ENCODE measurements around the gene ANKRD33B.

ANKRD33B gene

DNA sequence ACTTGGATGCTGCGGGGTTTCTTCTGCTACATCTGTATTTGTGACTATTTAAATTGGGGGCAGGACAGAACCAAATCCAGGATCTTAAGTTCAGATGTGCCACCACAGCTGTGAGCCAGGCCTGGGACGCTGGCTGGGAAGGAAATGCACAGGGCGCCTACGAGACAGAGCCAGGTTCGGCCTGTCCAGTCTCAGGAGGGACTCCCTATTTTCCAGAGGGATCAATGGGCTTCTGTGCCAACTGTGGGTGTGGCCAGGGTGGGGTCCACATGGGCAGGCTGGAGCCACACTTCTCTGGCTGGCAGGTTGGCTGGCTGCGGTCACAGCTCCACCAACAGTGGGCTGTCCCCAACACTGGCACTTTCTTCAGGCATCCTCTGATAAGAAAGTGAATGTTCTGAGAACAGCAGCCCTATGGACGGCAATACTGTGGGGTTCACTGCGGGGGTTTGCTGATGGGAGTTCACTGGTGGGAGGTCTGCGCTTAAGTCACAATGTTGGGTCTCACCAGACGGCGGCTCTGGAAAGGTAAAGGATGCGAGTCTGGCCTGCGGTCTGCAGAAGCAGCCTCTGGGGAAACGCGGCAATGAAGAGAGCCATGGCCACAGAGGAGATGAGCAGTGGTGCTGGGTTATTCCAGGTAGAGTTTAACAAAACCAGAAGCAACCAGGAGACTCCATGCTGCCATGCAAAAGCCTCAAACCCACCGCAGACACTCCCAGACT, 119.1 kb downstream of the ANKRD33B start:
- no peak for DNase-seq

DNA sequence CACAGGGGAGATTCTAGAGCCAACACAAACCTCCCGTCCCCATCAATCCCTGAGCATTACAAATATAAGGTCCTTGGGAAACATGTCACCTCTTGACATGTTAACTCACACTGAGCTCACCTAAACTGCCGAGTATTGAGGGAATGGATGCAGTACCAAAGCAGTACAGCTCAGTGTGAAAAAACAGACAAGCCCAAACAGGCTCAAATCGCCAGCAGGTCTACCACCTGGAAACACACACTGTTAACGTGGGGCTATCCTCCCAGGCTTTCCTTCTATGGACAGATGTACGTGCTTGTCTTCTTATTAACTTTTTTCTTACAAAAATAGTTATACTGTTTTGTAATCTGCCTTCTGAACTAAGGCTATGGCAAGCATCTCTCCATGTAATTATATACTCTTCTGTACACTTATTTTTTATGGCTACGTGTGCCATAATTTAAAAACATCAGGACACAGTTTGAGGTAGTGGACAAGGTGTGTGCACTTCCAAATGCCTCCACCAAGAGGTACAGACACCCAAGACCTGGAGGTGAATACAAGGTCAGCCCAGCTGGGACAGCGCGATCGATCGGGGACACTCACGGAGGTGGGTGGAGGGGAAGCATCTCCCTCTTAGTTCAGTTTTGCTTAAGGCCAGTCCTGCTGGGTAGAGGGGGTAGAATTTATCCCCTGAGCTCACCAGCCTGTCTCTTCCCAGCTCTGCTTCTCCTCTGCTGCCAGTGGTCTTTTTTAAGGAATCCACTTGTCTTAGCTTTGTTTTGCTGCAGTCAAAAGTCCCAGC, 120.6 kb downstream of the ANKRD33B start:
- DNase-seq, result no peak

DNA sequence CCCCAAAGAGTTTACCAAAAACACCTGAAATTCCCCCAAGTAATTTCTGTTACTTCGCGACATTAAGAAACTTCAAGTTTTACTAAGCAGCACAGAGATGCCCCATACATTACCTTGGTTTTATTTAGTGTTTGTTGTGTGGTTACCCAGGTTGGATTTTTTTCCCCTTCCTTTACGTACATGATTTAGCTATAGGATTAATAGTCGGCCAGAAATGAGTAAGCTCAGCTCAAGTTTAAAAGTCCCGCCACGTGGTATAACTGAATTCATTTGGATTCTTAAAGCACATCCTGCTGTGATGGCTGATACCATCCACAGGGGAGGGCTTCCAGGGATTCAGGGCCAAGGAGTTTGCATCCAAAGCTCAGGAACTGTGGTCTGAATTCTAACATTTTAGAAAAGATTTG, 121.2 kb downstream of the ANKRD33B start:
- DNase-seq, result no peak

DNA sequence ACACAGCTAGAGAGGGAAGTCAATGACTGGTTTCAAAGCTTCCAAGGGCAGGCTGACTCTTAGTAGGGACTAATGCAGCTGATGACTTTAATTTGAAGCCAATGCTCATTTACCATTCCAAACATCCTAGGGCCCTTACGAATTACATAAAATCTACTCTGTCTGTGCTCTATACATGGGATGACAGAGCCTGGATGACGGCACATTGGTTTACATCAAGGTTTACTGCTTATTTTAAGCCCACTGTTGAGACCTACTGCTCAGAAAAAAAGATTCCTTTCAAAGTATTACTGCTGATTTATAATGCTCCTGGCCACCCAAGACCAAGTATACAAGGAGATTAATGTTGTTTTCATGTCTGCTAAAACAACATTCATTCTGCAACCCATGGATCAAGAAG, 123.0 kb downstream of the ANKRD33B start:
- no peak for DNase-seq

DNA sequence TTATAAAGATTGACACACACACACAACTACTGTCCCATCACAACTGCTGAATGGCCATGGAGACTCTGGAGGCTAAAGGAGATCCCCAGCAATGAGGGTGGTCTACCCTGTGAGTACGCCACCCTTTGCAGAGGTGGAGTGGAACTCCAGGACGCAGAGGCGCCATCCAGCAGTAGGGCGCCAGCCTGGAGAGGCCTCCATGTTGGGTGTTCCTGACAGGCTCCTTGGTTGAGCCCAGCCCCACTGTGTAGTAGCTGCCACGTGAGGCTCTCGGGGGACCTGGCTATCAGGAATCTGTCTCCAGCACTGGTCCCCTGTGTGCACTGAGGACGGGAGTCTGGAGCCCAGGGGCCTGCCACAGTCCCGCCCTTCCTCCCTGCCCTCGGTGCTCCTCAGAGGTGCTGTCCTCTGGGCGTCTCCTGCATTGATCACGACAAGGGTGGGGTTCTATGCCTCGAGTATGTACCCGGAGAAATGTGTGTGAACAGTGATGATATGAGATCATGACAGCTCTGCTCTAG, 124.8 kb downstream of the ANKRD33B start:
- no peak for DNase-seq

DNA sequence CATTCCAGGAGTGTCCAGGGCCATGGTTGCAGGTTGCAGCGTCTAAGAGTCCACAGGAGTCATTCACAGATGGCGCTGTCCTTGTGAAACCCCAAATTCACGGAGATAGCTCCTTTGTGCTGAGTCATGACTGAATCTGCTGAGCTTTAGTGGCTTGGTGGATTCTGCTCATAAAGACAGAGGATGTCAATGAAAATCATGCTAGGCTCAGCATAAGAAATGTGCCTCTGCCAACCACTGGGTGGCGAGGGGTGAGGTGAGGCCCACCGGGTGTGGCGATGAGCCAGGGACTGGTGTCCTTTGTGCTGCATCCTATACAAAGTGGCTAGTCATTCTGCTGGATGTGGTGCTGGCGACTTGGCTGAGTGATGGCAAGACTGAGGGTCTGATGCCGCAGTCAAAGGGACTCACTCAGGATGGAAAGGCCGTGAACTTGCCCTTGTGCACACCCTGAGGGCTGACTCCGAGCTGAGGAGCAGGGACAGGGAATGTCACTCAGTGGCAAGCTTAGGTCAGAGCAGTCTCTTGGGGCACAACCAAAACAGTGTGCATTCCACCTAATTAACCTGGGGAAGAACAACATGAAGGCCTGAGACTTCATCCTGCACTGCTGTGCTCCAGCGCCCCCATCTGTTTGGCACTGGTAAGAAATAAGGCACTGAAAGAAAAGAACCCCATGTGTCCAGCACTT, 125.7 kb downstream of the ANKRD33B start:
- no peak for DNase-seq

DNA sequence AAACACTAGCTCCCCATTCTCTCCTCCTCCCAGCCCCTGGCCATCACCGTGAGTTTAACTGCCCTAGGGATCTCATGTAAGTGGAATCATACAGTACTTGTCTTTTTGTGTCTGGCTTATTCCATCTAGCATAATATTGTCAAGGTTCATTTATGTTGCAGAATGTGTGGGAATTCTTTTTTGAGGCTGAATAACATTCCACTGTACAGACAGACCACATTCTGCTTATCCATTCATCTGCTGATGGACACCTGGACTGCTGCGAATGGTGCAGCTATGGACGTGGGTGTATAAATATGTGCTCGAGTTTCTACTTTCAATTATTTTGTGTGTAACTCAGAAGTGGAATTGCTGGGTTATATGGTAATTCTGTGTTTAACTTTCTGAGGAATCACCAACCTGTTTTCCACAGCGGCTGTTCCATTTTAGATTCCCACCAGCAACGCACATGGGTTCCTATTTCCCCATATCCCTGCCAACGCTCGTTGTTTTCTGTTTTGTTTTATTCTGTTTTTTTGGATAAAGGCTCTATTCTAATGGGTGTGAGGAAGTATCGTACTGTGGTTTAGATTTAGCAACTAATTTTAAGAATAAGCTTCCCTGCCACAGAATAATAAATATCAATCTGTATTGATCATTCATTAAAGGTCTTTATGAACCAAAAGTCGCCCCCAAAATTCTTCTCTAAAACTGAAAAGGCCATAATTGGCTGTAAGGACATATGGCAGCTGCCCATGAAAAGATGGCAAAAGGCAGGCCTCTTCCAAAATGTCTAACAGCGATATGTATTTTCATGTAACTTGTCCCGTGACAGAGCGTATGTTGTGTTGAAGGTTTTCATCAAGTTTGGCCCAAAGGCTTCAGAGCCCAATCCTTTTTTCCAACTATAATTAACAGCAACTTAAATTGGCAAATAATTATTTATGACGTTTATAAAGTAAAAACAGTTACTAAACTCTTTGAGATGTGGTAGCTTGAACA, 126.9 kb downstream of the ANKRD33B start:
- no peak for DNase-seq

DNA sequence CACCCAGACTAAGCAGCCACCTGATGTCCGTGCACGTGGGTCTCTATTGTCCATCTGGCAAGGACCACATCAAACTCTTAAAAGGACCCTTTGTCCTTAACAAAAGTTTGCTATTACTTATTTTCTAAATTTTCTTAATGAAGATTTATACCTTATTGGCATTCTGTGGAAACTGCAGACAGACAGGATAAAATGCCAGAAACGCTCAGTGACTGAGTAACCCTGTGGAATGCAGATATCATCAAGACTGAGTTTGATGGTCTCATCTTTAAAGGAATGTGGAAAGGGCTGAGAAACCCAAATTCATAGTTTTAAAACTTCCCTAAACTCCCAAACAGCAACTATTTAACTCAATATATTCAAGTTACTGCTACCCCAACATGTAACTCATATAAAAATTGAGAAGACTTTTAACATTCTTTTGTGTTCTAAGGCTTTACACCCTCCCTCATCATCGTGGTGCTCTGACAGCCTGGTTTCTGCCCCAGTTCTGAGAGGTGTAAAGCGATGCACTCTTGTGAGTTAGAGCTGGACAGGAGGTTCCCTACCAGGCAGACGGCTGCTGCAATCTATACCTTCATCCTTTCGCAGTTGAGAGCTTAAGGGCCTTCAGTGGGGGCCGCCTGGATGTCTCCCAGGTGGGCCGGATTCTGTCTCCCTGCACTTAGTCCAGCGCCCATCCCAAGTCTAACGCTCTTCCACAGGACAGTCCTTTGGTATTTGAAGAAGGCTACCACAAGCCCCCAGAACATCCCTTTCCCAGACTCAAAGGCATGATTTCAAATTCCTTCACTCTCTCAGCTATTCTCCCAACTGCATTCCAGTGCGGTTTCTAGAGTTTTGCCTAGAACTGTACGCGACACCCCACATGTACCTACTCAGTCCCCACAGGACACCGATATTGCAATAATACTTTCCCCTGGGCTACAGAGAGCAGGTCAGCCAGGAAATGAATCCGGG, 128.2 kb downstream of the ANKRD33B start:
- DNase-seq, result no peak

DNA sequence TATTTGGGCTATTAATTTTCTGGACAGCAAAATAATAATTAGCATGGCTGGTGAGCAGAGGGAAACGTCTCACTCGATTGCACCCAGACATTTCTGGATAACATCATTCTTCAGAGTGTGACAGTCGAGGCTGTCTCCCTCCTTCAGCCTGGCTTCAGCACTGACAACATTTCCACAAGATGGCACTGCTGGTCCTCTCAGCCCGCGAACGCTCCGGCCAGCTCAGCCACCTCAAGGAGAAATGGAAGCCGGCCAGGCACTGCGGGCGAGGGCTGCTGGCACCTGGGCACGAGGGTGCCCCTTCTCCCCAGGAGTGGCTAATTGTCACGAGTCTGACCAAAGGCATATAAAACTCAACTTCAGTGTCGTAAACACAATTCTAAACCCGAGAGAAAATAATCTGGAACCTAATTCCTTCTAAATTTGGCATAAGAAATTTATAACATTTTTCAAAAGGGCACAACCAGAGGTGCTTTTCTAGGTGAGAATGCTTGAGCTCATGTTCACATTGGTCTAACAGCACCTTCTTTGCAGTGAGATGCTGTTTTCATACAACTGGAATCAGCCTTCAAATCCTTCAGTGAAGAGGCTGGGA, 131.3 kb downstream of the ANKRD33B start:
- peak; percentile 28 for DNase-seq

DNA sequence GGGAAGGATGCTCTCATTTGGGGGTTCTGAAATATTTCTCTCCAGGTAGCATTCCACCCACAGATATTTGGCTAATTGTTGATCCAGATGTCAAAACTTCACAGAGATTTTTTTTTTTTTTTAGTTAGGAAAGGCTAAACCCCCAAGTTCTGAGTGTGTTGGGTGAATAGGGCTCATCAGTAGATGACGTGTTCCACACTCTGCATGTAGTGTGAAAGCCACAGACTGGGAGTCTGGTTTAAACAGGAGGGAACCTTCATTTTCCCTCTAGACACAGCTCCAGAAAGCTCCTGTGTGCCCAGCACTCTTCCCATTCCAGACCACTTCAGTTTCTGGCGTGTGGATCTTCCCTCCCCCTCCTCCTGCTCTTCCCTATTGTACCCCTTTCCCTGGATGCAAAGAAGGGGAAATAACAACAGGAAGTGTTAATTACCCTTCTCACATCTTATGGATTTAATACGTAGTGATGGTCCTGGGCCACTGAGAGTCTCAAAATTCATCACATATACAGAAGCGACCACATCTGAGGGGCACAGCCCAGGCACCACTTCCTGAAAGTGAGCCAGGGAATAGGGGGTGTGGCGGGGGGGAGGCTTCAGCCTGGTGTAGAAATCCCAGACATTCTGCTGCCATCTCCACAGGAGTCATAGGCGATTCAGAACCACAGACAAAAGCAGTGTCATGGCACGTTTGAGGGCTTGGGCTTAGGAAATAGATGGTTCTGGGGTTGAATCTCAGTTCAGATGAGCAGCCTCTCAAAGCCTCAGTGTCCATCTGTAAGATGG, 132.1 kb downstream of the ANKRD33B start:
- DNase-seq, result no peak

DNA sequence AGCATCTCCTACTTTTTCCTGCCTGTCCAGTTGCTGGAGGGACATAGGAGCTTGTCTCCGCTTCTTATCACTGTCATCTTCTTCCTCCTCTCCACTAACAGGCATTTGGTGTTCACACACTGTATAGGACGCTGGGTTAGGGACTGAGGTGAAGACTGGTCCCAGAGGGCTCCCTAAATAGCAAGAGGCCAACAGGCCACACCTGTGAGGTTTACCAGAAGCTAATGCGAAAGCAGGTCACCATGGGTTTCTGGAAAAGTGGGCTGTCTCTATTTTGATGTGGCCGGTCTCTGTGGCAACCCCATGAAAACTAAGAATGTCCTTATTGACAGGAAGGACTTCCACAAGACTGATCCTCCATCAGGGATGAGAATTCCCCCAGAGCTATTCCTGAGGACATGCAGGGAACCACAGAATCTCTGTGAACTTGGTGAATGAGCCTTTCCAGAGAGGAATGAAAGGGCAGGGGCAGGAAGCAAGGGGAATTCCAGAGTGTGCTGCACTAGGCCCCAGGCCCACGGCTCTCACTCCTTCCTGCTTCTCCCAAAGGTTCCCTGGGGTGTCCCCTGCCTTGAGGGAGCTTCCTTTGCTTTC, 135.5 kb downstream of the ANKRD33B start:
- no peak for DNase-seq

DNA sequence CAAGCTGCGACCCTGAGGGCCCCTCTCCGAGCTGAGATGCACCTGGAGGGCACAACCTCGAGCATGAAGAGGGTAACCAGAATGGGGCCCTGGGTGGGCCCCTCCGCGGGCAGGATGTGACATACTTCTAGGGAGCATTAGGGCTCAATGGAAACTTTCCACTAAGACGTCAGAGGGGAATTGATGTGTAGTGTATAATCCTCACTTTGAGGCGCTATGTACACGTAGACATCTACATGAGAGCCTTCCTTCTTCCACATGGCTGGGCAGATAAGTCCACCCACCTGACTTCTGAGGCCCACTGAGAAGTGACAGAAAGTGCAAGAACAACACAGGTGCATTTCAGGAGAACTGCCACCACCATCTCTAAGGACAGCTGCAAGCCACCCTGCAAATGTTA, 136.1 kb downstream of the ANKRD33B start:
- no peak for DNase-seq

DNA sequence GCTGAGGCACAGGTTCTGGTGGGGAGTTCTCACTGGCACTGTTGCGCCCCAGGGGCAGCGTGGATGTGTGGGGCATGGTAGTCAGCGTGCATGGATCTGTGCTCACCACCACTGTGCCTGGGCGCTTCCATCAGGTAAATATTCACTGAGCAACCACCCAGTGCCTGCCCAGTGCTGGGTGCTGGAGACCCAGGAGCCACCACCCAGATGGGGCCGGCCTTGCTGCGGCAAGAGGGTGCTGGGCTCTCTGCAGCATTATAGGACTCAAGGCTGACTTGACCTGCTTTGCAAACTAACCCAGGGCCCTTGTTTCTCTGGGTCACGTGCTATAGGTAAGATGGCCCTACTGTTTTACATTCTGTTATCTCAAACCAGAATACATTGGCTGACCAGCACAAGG, 136.6 kb downstream of the ANKRD33B start:
- no peak for DNase-seq

DNA sequence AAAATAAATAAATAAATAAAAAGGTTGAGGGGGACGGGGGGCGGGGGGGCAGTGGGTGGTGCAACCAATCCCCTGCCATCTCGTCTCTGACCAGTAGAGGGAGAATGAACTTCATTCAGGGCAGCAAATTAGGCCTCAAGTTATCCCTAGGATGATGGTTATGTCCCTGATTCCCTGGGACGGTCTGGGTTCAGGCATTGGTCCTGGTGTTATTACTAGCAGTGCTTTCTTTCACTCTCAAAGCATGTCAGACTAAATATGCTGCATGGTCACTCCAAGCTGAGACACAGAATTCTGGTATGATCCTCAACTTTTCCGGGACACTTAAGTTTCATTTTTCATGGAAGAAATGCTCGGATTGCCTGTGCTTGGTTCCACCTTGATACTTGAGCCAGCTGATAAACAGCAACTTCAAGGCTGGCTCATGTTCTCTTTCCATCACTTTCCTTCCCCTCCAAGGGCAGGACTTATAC, 137.7 kb downstream of the ANKRD33B start:
- no peak for DNase-seq

DNA sequence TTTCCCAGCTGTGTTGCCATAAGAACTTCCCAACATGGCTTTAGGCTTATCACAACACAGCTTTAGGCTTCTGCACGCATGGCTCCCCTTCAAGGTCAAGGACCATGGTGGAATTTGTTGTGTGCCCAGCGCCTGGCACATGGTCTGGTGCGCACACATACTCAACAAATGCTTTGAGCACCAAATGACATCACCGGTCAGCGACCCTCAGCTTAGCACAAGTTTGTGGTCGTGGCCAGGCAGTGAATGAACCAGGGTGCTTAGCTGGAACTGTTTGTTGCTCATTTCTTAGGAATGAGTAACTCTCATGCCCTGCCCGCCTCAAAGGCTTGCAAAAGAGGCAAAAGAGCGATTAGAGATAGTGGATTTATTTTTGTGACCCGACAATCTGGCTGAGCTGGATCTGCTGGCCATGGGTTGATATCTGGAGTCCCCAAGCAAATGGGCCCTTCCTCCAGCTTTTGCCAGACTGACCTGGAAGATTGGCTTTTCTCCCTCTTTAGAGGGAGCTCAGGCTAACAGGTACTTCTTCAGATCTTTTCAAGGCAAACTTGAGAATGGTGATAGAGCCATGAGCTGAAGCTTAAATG, 138.3 kb downstream of the ANKRD33B start:
- no peak for DNase-seq

DNA sequence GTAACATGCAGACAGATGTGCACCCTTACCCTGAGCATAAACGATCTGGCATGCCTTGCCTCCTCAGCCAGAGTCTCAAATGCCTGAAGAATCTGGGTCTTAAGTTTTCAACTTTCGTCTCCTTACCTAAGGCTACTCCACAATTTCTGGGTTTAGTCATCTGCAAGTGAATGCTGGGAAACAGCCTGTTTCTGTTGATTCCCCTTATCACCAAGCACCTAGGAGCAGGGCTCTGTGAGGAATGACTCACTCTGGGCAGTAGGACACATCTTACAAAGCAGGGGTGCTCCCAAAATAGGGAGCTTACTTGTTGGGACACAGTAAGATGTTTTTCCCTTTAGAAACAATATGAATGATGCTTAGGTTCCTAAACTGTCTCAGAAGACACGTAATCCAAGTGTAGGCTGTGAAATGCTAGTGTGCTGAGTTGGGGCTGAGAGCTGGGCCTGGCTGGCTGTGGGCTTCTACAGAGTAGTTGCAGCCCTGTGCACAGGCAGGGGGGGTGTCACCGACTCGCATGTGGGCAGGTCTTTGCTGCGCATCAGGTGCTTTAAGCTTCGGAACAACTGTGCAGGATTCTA, 139.1 kb downstream of the ANKRD33B start:
- no peak for DNase-seq

DNA sequence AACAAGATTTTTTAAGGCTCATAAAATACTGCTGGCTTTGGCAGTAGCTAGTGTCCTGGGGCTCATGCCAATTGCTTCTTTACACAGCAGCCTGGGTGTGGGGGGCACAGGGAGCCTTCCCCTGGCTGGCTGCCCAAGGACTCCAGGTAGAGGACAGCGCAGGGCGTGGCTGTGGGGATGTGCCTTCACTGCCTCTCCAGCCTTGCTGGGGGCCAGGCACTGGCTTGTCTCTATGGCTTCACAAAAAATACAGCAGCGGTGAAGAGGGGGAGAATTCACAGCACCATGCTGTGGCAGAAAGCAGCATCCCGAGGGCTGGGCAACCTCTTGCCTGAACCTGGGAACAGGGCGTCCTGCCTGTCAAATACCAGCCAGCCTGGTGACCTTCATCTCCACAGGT, 139.8 kb downstream of the ANKRD33B start:
- no peak for DNase-seq

DNA sequence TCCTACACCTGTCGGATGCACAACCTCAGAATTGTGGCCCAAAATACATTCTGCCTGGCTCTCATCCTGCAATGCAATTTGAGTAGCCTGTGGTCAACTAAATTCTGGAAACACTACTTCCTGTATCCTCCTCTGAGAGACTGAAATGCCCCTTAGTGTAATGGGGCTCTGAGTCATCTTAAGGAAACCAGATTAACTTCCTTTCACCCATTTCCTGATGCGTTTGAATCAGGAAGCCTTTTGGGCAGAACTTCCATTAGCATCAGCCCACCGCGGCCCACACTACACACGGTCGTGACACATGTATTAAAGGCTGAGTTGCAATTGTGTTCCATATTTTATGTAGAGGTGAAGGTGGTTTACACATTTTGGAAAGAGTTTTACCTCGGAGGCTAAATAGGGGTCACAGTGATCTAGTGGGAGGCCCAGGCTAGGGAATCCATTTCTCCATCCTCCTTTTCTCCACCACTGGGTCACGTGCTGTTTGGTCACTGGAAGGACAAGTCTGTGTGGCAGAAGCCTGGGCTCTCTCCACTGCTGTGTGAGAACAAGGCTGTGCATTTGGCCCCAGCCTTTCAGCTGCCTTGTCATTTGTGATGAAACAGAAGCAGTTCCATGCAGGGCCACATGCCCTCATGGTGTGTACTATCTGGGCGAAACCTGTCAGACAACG, 141.2 kb downstream of the ANKRD33B start:
- DNase-seq, result no peak
